ENCODE data around the gene SHC3. TPM values are rescaled to one million over a fixed set of nuclear protein-coding genes. Genes with fewer than 3 reads are reported as not detected.

The SHC3 gene
- total and polyA plus RNA-seq, 2 of the 4 experiments (the other 2 are of a cell fraction), result 4.5 to 13.3 TPM

DNA sequence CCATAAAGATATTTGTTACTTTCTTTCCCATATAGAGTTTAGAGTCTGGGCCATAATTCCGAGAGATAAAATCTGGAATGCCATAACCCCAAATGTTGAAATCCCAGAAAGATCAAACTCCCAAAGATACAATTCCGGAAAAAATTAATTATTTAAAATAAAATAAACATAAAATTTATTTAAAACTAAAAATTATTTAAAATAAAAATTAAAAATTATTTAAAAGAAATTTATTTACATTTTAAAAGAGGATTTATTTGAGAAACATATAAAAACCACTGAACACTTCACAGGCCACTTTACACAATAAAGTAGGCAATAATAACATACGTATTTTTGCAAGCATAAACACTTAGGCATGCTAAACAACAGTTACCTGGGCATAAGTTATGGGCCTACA lies 57.9 kb downstream of the SHC3 start:
- Histone ChIP-seq H2BK15ac (ENCODE audit: low read depth, low read length) (no peak overlapping the region), H4K5ac (ENCODE audit: low read depth, low read length) (no peak overlapping the region), H3K9me1 (ENCODE audit: insufficient read depth, low read length) (peaks cover 8% of the 10 kb centered on the region; the same call in 1 of the 2 replicates), H2BK20ac (ENCODE audit: low read depth, low read length) (no peak overlapping the region), H3K4me3 (ENCODE audit: insufficient read depth, low read depth, low read length) (no peak overlapping the region), H3K4me1 (ENCODE audit: control insufficient read depth, insufficient read depth, low read length) (peaks cover 12% of the 10 kb centered on the region), H3K14ac (replicated peaks; ENCODE audit: low read depth, low read length) (no peak overlapping the region), H3K27me3 (ENCODE audit: control insufficient read depth, insufficient read depth, low read length) (no peaks in the 10 kb centered on the region), H2BK120ac (ENCODE audit: low read depth, low read length) (no peak overlapping the region), H3K56ac (ENCODE audit: extremely low read depth, insufficient read depth, low read length) (no peak overlapping the region), H2AK9ac (replicated peaks; ENCODE audit: low read depth, low read length, poor library complexity) (no peak overlapping the region), H4K8ac (ENCODE audit: low read depth in 2 of 2, low read length in 2 of 2) (no peak overlapping the region), H2AK5ac (ENCODE audit: low read depth, low read length) (no peak overlapping the region), H2AFZ (replicated peaks; ENCODE audit: low read length, poor library complexity) (no peak overlapping the region), H3K23ac (ENCODE audit: low read depth, low read length) (no peak overlapping the region), H3K36me3 (ENCODE audit: control insufficient read depth, insufficient read depth, low read length) (peaks cover 1% of the 10 kb centered on the region; the same call in 1 of the 2 replicates), H3K27ac (ENCODE audit: insufficient read depth, low read length) (no peak overlapping the region), H3K9ac (ENCODE audit: low read depth, low read length) (no peak overlapping the region), H2BK5ac (ENCODE audit: low read depth, low read length, poor library complexity, severe bottlenecking) (no peak overlapping the region), H4K91ac (ENCODE audit: insufficient read depth, low read depth, low read length) (no peak overlapping the region), H3K4me2 (ENCODE audit: low read depth, low read length) (no peak overlapping the region), H3K18ac (ENCODE audit: low read depth, low read length) (no peak overlapping the region), H3K4ac (ENCODE audit: low read depth, low read length) (no peak overlapping the region), H3K79me1 (ENCODE audit: low read depth in 1 of 2, low read length in 2 of 2) (peaks cover 16 to 43% of the 10 kb centered on the region in 2 experiments), H3K9me3 (ENCODE audit: control insufficient read depth, insufficient read depth, low read length) (peaks cover 4% of the 10 kb centered on the region; the same call in 1 of the 2 replicates), H4K20me1 (ENCODE audit: insufficient read depth, low read length) (no peaks in the 10 kb centered on the region; the same call in 1 of the 2 replicates)
- WGBS, 2 experiments (ENCODE audit: extremely low coverage in 2 of 2, insufficient read length in 1 of 2), result no CpG with 5 or more reads among the region's 3 CpGs
- TF ChIP-seq FOS (IDR thresholded peaks at IDR 0.05; ENCODE audit: low read depth, low read length), result no peak
- TF ChIP-seq, protein P1, sequence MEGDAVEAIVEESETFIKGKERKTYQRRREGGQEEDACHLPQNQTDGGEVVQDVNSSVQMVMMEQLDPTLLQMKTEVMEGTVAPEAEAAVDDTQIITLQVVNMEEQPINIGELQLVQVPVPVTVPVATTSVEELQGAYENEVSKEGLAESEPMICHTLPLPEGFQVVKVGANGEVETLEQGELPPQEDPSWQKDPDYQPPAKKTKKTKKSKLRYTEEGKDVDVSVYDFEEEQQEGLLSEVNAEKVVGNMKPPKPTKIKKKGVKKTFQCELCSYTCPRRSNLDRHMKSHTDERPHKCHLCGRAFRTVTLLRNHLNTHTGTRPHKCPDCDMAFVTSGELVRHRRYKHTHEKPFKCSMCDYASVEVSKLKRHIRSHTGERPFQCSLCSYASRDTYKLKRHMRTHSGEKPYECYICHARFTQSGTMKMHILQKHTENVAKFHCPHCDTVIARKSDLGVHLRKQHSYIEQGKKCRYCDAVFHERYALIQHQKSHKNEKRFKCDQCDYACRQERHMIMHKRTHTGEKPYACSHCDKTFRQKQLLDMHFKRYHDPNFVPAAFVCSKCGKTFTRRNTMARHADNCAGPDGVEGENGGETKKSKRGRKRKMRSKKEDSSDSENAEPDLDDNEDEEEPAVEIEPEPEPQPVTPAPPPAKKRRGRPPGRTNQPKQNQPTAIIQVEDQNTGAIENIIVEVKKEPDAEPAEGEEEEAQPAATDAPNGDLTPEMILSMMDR (conservative IDR thresholded peaks at IDR 0.05; ENCODE audit: low read depth, low read length), result no peak
- dilution Hi-C loops (cut with HindIII; ENCODE audit: low sequenced_read_pairs, unreplicated experiment) (no loop called here), in situ Hi-C loops (cut with MboI; ENCODE audit: low sequenced_read_pairs) (no loop called here), intact Hi-C loops (cut with micrococcal nuclease) (no loop called here)
- CTCF ChIA-PET, result no interaction called here
- DNase-seq, result no peak
- POLR2A ChIA-PET (ENCODE audit: unreplicated experiment), result no interaction called here
- BruUV-seq (replicated peaks), result no TSS peak
- no peak for ATAC-seq (ENCODE audit: low read depth)
